K562 (cell line): ENCODE measurements around the gene IER3IP1. TPM values are rescaled to one million over a fixed set of nuclear protein-coding genes. Genes with fewer than 3 reads are reported as not detected.

Source experiments
- ATAC-seq: fragments of 200-7000 bp; cut with Tn5 transposase; 3 replicates; pipeline ENCODE4 v1.9.1; 2020; ENCODE audit warnings: moderate library complexity
- BruUV-seq: library from RNA; stranded (reverse); fragments of 400-500 nt; replicated peaks from 2 replicates; lab custom pipeline; 2021; lab: Mats Ljungman, UMichigan
- CTCF ChIA-PET: fragments of 300-600 bp; formaldehyde crosslinking; extraction: SDS; loops from one replicate; lab custom pipeline; 2021; ENCODE audit warnings: low intra/inter-chr PET ratio; lab: Yijun Ruan, JAX
- POLR2A ChIA-PET: fragments of 300-600, 350-650 bp; sonication (Branson Sonifier 250); formaldehyde crosslinking; extraction: SDS; loops from one replicate; lab custom pipeline; 2021; ENCODE audit warnings: antibody characterized with exemption, inconsistent platforms; lab: Yijun Ruan, JAX
- DNase-seq, 4 experiments: peaks; one replicate each; pipeline versions ENCODE4 v3.0.0 to v3.0.0-alpha.2; 2011 to 2018; ENCODE audit warnings: low spot score in 3 of 4, mixed read lengths in 3 of 4; ENCODE audit errors: extremely low read depth in 1 of 4
- FAIRE-seq: peaks from 2 replicates; lab custom pipeline; 2011; peaks lifted over from hg19 to GRCh38; lab: Jason Lieb, UNC
- H2AFZ ChIP-seq: 2 replicates; pipeline ENCODE4 v1.6.0; 2011; ENCODE audit warnings: low read depth, low read length, control low read depth, inconsistent platforms
- H3K27ac ChIP-seq: fragments of 200-600 bp; 3 replicates; pipeline ENCODE4 v1.8.0; 2011; ENCODE audit warnings: low read depth, mild to moderate bottlenecking, control low read depth, inconsistent platforms, low read length, moderate library complexity, mixed read lengths; ENCODE audit errors: extremely low read depth
- H3K27me3 ChIP-seq, 2 experiments: fragments of 300-600 bp in 1 of 2; 2 replicates in 1 of 2; 3 replicates in 1 of 2; pipeline versions ENCODE4 v1.6.0 to v1.8.0; 2011; ENCODE audit warnings: inconsistent platforms in 2 of 2, low read length in 2 of 2, mild to moderate bottlenecking in 1 of 2, mixed read lengths in 1 of 2, moderate library complexity in 1 of 2; ENCODE audit not compliant: control insufficient read depth in 2 of 2, insufficient read depth in 2 of 2
- H3K36me3 ChIP-seq: fragments of 300-600 bp; 3 replicates; pipeline ENCODE4 v1.8.0; 2011; ENCODE audit warnings: mild to moderate bottlenecking, low read length, inconsistent platforms; ENCODE audit not compliant: control insufficient read depth, insufficient read depth
- H3K4me1 ChIP-seq, 2 experiments: fragments of 200-600 bp in 1 of 2; replicated peaks in 1 of 2; 2 replicates in 1 of 2; 3 replicates in 1 of 2; pipeline versions ENCODE4 v1.5.1 to v1.8.0; 2011; ENCODE audit warnings: inconsistent platforms in 2 of 2, low read length in 2 of 2, mild to moderate bottlenecking in 1 of 2, mixed read lengths in 1 of 2, moderate library complexity in 1 of 2; ENCODE audit not compliant: control insufficient read depth in 2 of 2, insufficient read depth in 2 of 2
- H3K4me2 ChIP-seq: 2 replicates; pipeline ENCODE4 v1.6.1; 2011; ENCODE audit warnings: low read length, control low read depth, inconsistent platforms, mixed read lengths; ENCODE audit not compliant: insufficient read depth
- H3K4me3 ChIP-seq: fragments of 200-600 bp; sonication (generic), shearing (Covaris generic); 2 replicates; pipeline ENCODE4 v1.5.1; 2016; ENCODE audit warnings: control low read depth, inconsistent platforms
- H3K79me2 ChIP-seq: fragments of 200-600 bp; 3 replicates; pipeline ENCODE4 v1.8.0; 2011; ENCODE audit warnings: low read length, inconsistent platforms; ENCODE audit not compliant: control insufficient read depth, insufficient read depth
- H3K9ac ChIP-seq, 2 experiments: 2 replicates each; pipeline versions ENCODE4 v1.6.0 to v1.6.1; 2011; ENCODE audit warnings: low read depth in 2 of 2, low read length in 2 of 2, control low read depth in 1 of 2, inconsistent platforms in 1 of 2, mild to moderate bottlenecking in 1 of 2, mixed read lengths in 1 of 2; ENCODE audit not compliant: insufficient read depth in 1 of 2
- H3K9me1 ChIP-seq: one replicate; pipeline ENCODE4 v1.6.0; 2011; ENCODE audit warnings: inconsistent platforms, mild to moderate bottlenecking, low read length, moderate library complexity; ENCODE audit not compliant: control insufficient read depth, insufficient read depth
- H3K9me3 ChIP-seq: replicated peaks from 2 replicates; pipeline ENCODE4 v1.5.1; 2011; ENCODE audit warnings: low read depth, low read length, inconsistent platforms; ENCODE audit not compliant: control insufficient read depth, insufficient read depth
- H4K20me1 ChIP-seq: replicated peaks from 2 replicates; pipeline ENCODE4 v1.6.1; 2011; ENCODE audit warnings: low read length, inconsistent platforms, mixed read lengths; ENCODE audit not compliant: control insufficient read depth, insufficient read depth
- BACH1 ChIP-seq: fragments of 200-800 bp; sonication (Bioruptor generic); IDR thresholded peaks from 2 replicates; pipeline ENCODE4 v1.6.1; 2016; ENCODE audit warnings: missing genetic modification characterization, missing compliant biosample characterization
- CBFA2T2 ChIP-seq: fragments of 450-650 bp; conservative IDR thresholded peaks from 2 replicates; pipeline ENCODE4 v1.6.1; 2017; ENCODE audit warnings: mild to moderate bottlenecking
- CEBPG ChIP-seq, 3 experiments: fragments of 200-800 bp in 1 of 3; sonication (Bioruptor generic) in 1 of 3; sonication (generic) in 1 of 3; formaldehyde crosslinking in 1 of 3; IDR thresholded peaks in 2 of 3; conservative IDR thresholded peaks in 1 of 3; 2 replicates each; pipeline versions ENCODE4 v1.6.1 to v1.8.0; 2016 to 2022; ENCODE audit warnings: missing compliant biosample characterization in 2 of 3, missing genetic modification characterization in 2 of 3, mild to moderate bottlenecking in 1 of 3, missing genetic modification reagents in 1 of 3
- DPF2 ChIP-seq: fragments of 450-650 bp; IDR thresholded peaks from 2 replicates; pipeline ENCODE4 v1.6.1; 2016
- ESRRA ChIP-seq: fragments of 450-650 bp; IDR thresholded peaks from 2 replicates; pipeline ENCODE4 v1.6.1; 2014; ENCODE audit warnings: low read depth, mild to moderate bottlenecking, moderate library complexity, borderline replicate concordance
- HCFC1 ChIP-seq: IDR thresholded peaks from 2 replicates; pipeline ENCODE4 v1.6.1; 2012; ENCODE audit warnings: low read depth, low read length, improper control_type of control experiment
- JUN ChIP-seq, 2 experiments: sonication (generic) in 1 of 2; formaldehyde crosslinking in 1 of 2; IDR thresholded peaks; 2 replicates each; pipeline versions ENCODE4 v1.6.1 to v1.8.0; 2012 to 2022; ENCODE audit warnings: borderline replicate concordance in 2 of 2, mild to moderate bottlenecking in 2 of 2, improper control_type of control experiment in 1 of 2, low read depth in 1 of 2, low read length in 1 of 2, missing genetic modification reagents in 1 of 2
- MAFF ChIP-seq: IDR thresholded peaks from 2 replicates; pipeline ENCODE4 v1.6.1; 2012; ENCODE audit warnings: low read length, improper control_type of control experiment
- PRPF4 ChIP-seq: fragments of 200-400 bp; formaldehyde crosslinking; IDR thresholded peaks from one replicate; pipeline ENCODE4 v1.6.1; 2017; ENCODE audit warnings: low read length, low read depth, mild to moderate bottlenecking; ENCODE audit not compliant: insufficient read depth, poor library complexity, severe bottlenecking
- RBM22 ChIP-seq: fragments of 200-400 bp; formaldehyde crosslinking; IDR thresholded peaks from 2 replicates; pipeline ENCODE4 v1.6.1; 2018; ENCODE audit warnings: low read length, low read depth; ENCODE audit not compliant: poor library complexity, severe bottlenecking
- RCOR1 ChIP-seq, 2 experiments: IDR thresholded peaks; 2 replicates each; pipeline ENCODE4 v1.6.1; 2012; ENCODE audit warnings: low read depth in 2 of 2, low read length in 2 of 2, borderline replicate concordance in 1 of 2, improper control_type of control experiment in 1 of 2
- TCF3 ChIP-seq: sonication (generic); formaldehyde crosslinking; IDR thresholded peaks from 2 replicates; pipeline ENCODE4 v1.4.0; 2020; ENCODE audit warnings: mild to moderate bottlenecking, missing genetic modification reagents
- TCFL5 ChIP-seq: fragments of 250-450 bp; sonication (Bioruptor Pico); conservative IDR thresholded peaks from 2 replicates; pipeline ENCODE4 v1.6.1; 2021; ENCODE audit warnings: mild to moderate bottlenecking, moderate library complexity, matching md5 sums
- U2AF2 ChIP-seq: fragments of 200-400 bp; formaldehyde crosslinking; optimal IDR thresholded peaks from 2 replicates; pipeline ENCODE3; 2017; ENCODE audit warnings: low read depth, mild to moderate bottlenecking, low read length
- ZNF197 ChIP-seq: fragments of 200-800 bp; sonication (Bioruptor generic); IDR thresholded peaks from 2 replicates; pipeline ENCODE4 v1.6.1; 2016; ENCODE audit warnings: low read depth, missing genetic modification characterization, missing compliant biosample characterization
- ZNF644 ChIP-seq: fragments of 200-800 bp; sonication (Bioruptor generic); IDR thresholded peaks from 2 replicates; pipeline ENCODE4 v1.6.1; 2016; ENCODE audit warnings: low read depth, missing genetic modification characterization, missing compliant biosample characterization
- WGBS: fragments of 100-300 bp; shearing (Covaris generic); methylation state at CpG from one replicate; pipeline ENCODE4 v1.1.6; 2016; ENCODE audit warnings: low coverage, mixed read lengths; ENCODE audit not compliant: insufficient coverage; ENCODE audit errors: missing lambda C conversion rate; 5-methylcytosine and 5-hydroxymethylcytosine counted together
- in situ Hi-C: fragments of 300-500 bp; cut with MboI; formaldehyde crosslinking; loops from 4 replicates; pipeline ENCODE4 v1.15.0; 2018; ENCODE audit warnings: inconsistent platforms, mixed read lengths
- intact Hi-C: fragments of 100-400 bp; cut with micrococcal nuclease; formaldehyde crosslinking; loops from 2 replicates; pipeline ENCODE4 v1.14.2; 2022
- polyA plus RNA-seq, 8 experiments: library from polyadenylated mRNA; depleted of rRNA in 4 of 8; stranded (reverse) in 5 of 8; unstranded in 3 of 8; fragments of >200 nt; fragmentation: Nextera tagmentation in 2 of 8; fragmentation: Illumina TruSeq in 1 of 8; extraction: Ambion mirVana in 2 of 8; extraction: Trizol in 1 of 8; gene quantifications; 2 replicates each; pipeline versions ENCODE4 v1.2.1 to v1.2.3, GENCODE V29; 2011 to 2014; ENCODE audit warnings: inconsistent platforms in 1 of 8, missing spikeins in 1 of 8
- total RNA-seq, 7 experiments: library from RNA; depleted of rRNA in 6 of 7; stranded (reverse); fragments of >200 nt in 6 of 7; fragmentation: Illumina TruSeq in 2 of 7; extraction: Trizol in 2 of 7; gene quantifications; 2 replicates each; pipeline versions ENCODE4 v1.2.1 to v1.2.3, GENCODE V29; 2011 to 2021; ENCODE audit warnings: low replicate concordance in 1 of 7
- TF ChIP-seq, protein P1 (sequence below), 2 experiments: fragments of 450-650 bp in 1 of 2; sonication (generic) in 1 of 2; formaldehyde crosslinking in 1 of 2; IDR thresholded peaks in 1 of 2; conservative IDR thresholded peaks in 1 of 2; 2 replicates each; pipeline versions ENCODE4 v1.6.1 to v1.8.1; 2016 to 2023; ENCODE audit warnings: mild to moderate bottlenecking in 2 of 2, moderate library complexity in 2 of 2, inconsistent platforms in 1 of 2, missing genetic modification reagents in 1 of 2
- TF ChIP-seq, protein P2 (sequence below): conservative IDR thresholded peaks from 2 replicates; pipeline ENCODE4 v1.6.1; 2011; ENCODE audit warnings: low read depth, mild to moderate bottlenecking, low read length; ENCODE audit not compliant: control insufficient read depth

IER3IP1 gene
- total and polyA plus RNA-seq, 9 of the 15 experiments (the other 6 are each of a cell fraction or from before 2014, with no cell fraction given): 9.0 to 38.2 (median 19.9) TPM

DNA sequence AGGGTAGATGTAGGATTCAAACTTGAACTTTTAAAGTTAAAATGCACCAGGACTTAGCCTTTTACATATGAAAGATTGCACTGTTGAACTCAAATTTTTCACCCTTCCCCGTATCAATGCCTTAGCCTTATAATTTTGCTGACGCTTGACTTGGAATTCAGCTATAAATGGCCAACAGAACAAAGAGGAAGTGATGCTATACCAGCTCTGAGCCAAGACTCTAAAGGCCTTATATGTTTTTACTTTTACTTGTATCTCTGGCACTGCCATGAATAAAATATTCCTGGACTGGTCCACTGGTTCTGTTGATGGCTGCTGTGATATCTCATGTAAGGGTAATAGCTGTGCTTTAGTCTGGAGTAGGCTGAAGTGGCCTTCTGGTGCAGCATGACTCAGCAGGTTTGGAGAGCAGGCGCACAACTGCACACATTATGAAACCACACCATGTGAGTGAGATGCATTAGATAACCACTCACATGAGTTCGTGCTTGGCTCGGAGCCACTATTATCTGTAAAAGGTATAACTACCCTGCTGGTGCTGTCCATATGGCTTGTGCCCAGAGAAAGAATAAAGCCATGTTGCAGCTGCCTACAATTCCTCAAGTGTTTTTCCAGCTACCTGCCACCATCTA, 8.4 kb upstream of the IER3IP1 start:
- H3K4me3 ChIP-seq: no peak overlapping the region
- peaks cover 0 to 12% of the 10 kb centered on the region in 2 experiments; a peak in 2 of 5 replicates for H3K4me1 ChIP-seq
- H3K4me2 ChIP-seq: 0 out of 2 replicates have a peak overlapping the region, but pooled peaks have one; percentile 12
- ATAC-seq (peak; percentile 96), FAIRE-seq (peak; percentile 88), DNase-seq (peak; percentile 29 to 86 (median 52))
- H3K9me1 ChIP-seq: no peaks in the 10 kb centered on the region
- no peak overlapping the region for H3K9ac ChIP-seq
- peak overlapping the region; percentile 76 for H2AFZ ChIP-seq
- POLR2A ChIA-PET: interaction anchor here (0.7 to 1.1 kb wide), 2 partner anchors 18 to 35 kb away, joined by 3 to 5 read pairs; partner anchors contain the start of gene HDHD2
- intact Hi-C loops (no loop called here), in situ Hi-C loops (no loop called here)
- H3K27me3 ChIP-seq: no peaks in the 10 kb centered on the region
- CTCF ChIA-PET: no interaction called here
- no TSS peak for BruUV-seq
- no peaks in the 10 kb centered on the region for H3K79me2 ChIP-seq
- no peaks in the 10 kb centered on the region for H3K36me3 ChIP-seq
- no peaks in the 10 kb centered on the region for H4K20me1 ChIP-seq
- H3K9me3 ChIP-seq: peaks cover 10% of the 10 kb centered on the region
- WGBS: 16% methylated on average over 5 of the region's 5 CpGs
- peak overlapping the region; percentile 23; the same call in 1 of the 3 replicates for H3K27ac ChIP-seq
- TF ChIP-seq, protein P1, sequence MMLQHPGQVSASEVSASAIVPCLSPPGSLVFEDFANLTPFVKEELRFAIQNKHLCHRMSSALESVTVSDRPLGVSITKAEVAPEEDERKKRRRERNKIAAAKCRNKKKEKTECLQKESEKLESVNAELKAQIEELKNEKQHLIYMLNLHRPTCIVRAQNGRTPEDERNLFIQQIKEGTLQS (IDR thresholded peaks at IDR 0.05): peak; percentile 63
- TF ChIP-seq, protein P1 (CRISPR knock-in tag; conservative IDR thresholded peaks at IDR 0.05): no peak
- TF ChIP-seq TCF3 (CRISPR knock-in tag): peak; percentile 38
- TF ChIP-seq CBFA2T2: peak; percentile 30
- TF ChIP-seq ZNF644 (tag): 0 out of 2 replicates have a peak, but pooled peaks have one; percentile 66
- no peak for TF ChIP-seq PRPF4
- 0 out of 2 replicates have a peak, but pooled peaks have one; percentile 21 for TF ChIP-seq HCFC1
- peak; percentile 55; the same call in 1 of the 2 replicates for TF ChIP-seq DPF2
- TF ChIP-seq MAFF: peak; percentile 95
- TF ChIP-seq ESRRA: peak; percentile 55; the same call in 1 of the 2 replicates
- TF ChIP-seq, protein P2, sequence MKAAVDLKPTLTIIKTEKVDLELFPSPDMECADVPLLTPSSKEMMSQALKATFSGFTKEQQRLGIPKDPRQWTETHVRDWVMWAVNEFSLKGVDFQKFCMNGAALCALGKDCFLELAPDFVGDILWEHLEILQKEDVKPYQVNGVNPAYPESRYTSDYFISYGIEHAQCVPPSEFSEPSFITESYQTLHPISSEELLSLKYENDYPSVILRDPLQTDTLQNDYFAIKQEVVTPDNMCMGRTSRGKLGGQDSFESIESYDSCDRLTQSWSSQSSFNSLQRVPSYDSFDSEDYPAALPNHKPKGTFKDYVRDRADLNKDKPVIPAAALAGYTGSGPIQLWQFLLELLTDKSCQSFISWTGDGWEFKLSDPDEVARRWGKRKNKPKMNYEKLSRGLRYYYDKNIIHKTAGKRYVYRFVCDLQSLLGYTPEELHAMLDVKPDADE: no peak
- TF ChIP-seq JUN (IDR thresholded peaks at IDR 0.05; ENCODE audit: borderline replicate concordance, low read depth, low read length): 0 out of 2 replicates have a peak, but pooled peaks have one; percentile 51
- no peak for TF ChIP-seq JUN (CRISPR knock-in tag; IDR thresholded peaks at IDR 0.05; ENCODE audit: borderline replicate concordance)
- no peak; the same call in 1 of the 2 replicates for TF ChIP-seq CEBPG (CRISPR knock-in tag; IDR thresholded peaks at IDR 0.05)
- peak; percentile 51 to 63 for TF ChIP-seq CEBPG (tag; conservative IDR thresholded peaks at IDR 0.05 in 1 of 2, IDR thresholded peaks at IDR 0.05 in 1 of 2)
- TF ChIP-seq BACH1 (tag): peak; percentile 99
- TF ChIP-seq RCOR1 (IDR thresholded peaks at IDR 0.05; ENCODE audit: borderline replicate concordance in 1 of 2, low read depth in 2 of 2, low read length in 2 of 2): peak in 1 of 2 experiments; percentile 24; a peak in 1 of 4 replicates
- no peak for TF ChIP-seq ZNF197 (CRISPR knock-in tag)
- no peak for TF ChIP-seq U2AF2
- TF ChIP-seq TCFL5 (CRISPR knock-in tag): no peak
- no peak for TF ChIP-seq RBM22
